ENCODE results near the gene SEMA6B.

SEMA6B gene

DNA sequence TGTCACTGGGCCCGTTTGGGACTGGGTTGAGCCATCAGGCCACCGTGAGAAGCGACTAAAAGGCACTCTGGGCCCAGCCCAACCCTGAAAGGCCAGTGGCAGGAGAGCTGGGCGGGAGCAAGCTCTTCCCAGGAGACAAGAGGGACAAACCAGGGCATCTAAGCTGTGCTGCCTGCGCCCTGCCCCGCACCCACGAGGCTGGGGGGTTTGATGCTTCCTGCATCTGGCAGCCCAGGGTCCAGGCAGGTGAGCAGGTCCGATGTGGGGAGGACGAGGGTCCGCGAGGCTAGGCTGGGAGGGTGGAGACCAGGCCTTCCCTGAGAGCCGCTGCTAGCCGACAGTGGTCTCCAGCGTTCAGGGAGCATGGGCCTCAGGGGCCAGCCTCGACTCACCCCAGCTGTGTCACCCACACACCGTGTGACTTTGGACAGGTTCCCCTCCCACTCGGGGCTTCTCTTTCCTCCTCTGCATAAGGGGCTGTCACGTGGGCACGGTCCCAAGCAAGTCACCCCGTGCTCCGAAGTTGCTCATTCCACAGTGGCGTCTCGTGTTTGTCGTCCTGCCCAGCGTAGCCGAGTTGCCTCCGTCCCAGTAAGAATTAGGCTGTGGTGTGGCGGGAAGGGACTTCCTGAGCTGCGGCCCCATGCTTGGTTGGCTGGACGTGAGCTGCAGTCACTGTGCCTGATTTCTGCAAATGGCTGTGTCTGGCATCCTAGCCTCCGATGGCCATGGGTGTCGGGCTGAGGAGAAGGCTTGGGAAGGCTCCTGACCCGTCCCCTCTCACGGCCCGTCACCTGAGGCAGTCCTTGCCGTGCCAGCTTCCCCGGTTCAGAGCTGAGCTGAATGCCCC, 57.0 kb downstream of the SEMA6B start:
- H3K9me3 ChIP-seq (ENCODE audit: control insufficient read depth, insufficient read depth, low read length) = no peaks in the 10 kb centered on the region
- H3K36me3 ChIP-seq (ENCODE audit: control insufficient read depth, insufficient read depth, low read length) = peaks cover 61% of the 10 kb centered on the region
- no peaks in the 10 kb centered on the region for H3K4me1 ChIP-seq (ENCODE audit: control insufficient read depth, insufficient read depth, low read length)
- H3K27me3 ChIP-seq (ENCODE audit: control insufficient read depth, insufficient read depth, low read length) = no peaks in the 10 kb centered on the region
- no peak overlapping the region for H3K4me3 ChIP-seq (ENCODE audit: low read depth, low read length)
- no peak overlapping the region for H3K9ac ChIP-seq (ENCODE audit: low read depth, low read length)
- no peak overlapping the region for H3K27ac ChIP-seq (ENCODE audit: low read depth, low read length)

GRCh38 chr19:4501691-4502090, 57.8 kb downstream of the SEMA6B start:
- H3K36me3 ChIP-seq (ENCODE audit: control insufficient read depth, insufficient read depth, low read length) = peaks cover 64% of the 10 kb centered on the region
- H3K4me1 ChIP-seq (ENCODE audit: control insufficient read depth, insufficient read depth, low read length) = no peaks in the 10 kb centered on the region
- no peak overlapping the region for H3K9ac ChIP-seq (ENCODE audit: low read depth, low read length)
- H3K27ac ChIP-seq (ENCODE audit: low read depth, low read length) = no peak overlapping the region
- H3K4me3 ChIP-seq (ENCODE audit: low read depth, low read length) = no peak overlapping the region
- no peaks in the 10 kb centered on the region for H3K27me3 ChIP-seq (ENCODE audit: control insufficient read depth, insufficient read depth, low read length)
- no peaks in the 10 kb centered on the region for H3K9me3 ChIP-seq (ENCODE audit: control insufficient read depth, insufficient read depth, low read length)

GRCh38 chr19:4500841-4501591, 58.5 kb downstream of the SEMA6B start:
- Histone ChIP-seq H3K9me3 (ENCODE audit: control insufficient read depth, insufficient read depth, low read length) (no peaks in the 10 kb centered on the region), H3K4me1 (ENCODE audit: control insufficient read depth, insufficient read depth, low read length) (no peaks in the 10 kb centered on the region), H3K4me3 (ENCODE audit: low read depth, low read length) (no peak overlapping the region), H3K27ac (ENCODE audit: low read depth, low read length) (no peak overlapping the region), H3K36me3 (ENCODE audit: control insufficient read depth, insufficient read depth, low read length) (peaks cover 69% of the 10 kb centered on the region), H3K27me3 (ENCODE audit: control insufficient read depth, insufficient read depth, low read length) (no peaks in the 10 kb centered on the region), H3K9ac (ENCODE audit: low read depth, low read length) (no peak overlapping the region)

DNA sequence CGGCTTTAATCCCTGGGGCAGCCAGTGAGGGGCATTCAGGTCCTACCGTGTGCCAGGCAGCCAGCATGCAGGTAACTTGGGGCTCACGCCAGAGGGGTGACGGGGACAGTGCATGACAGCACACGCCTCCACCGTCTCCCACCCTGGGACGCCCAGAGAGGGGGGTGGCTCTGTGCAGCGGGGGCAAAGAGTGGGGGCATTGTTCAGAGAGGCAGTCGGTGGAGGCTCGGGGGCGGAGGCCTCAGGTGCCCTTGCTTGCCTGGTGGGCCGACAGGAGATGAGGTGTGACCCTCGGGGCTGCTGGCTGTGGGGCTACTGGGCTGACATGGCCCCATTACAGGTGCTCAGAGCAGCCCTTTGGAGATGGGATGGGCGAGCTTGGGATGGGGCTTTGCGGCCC, 59.6 kb downstream of the SEMA6B start:
- peaks cover 68% of the 10 kb centered on the region for H3K36me3 ChIP-seq (ENCODE audit: control insufficient read depth, insufficient read depth, low read length)
- no peak overlapping the region for H3K4me3 ChIP-seq (ENCODE audit: low read depth, low read length)
- H3K9ac ChIP-seq (ENCODE audit: low read depth, low read length) = no peak overlapping the region
- H3K9me3 ChIP-seq (ENCODE audit: control insufficient read depth, insufficient read depth, low read length) = no peaks in the 10 kb centered on the region
- H3K27me3 ChIP-seq (ENCODE audit: control insufficient read depth, insufficient read depth, low read length) = no peaks in the 10 kb centered on the region
- no peak overlapping the region for H3K27ac ChIP-seq (ENCODE audit: low read depth, low read length)
- H3K4me1 ChIP-seq (ENCODE audit: control insufficient read depth, insufficient read depth, low read length) = no peaks in the 10 kb centered on the region

- Histone ChIP-seq H3K4me3 (ENCODE audit: low read depth, low read length) (no peak overlapping the region), H3K27me3 (ENCODE audit: control insufficient read depth, insufficient read depth, low read length) (no peaks in the 10 kb centered on the region), H3K9me3 (ENCODE audit: control insufficient read depth, insufficient read depth, low read length) (no peaks in the 10 kb centered on the region), H3K36me3 (ENCODE audit: control insufficient read depth, insufficient read depth, low read length) (peaks cover 68% of the 10 kb centered on the region), H3K4me1 (ENCODE audit: control insufficient read depth, insufficient read depth, low read length) (no peaks in the 10 kb centered on the region), H3K9ac (ENCODE audit: low read depth, low read length) (no peak overlapping the region), H3K27ac (ENCODE audit: low read depth, low read length) (no peak overlapping the region)
These were observed 60.2 kb downstream of the SEMA6B start for GRCh38 chr19:4499318-4499717.

GRCh38 chr19:4498694-4499093, 60.8 kb downstream of the SEMA6B start:
- Histone ChIP-seq H3K4me1 (ENCODE audit: control insufficient read depth, insufficient read depth, low read length) (no peaks in the 10 kb centered on the region), H3K27me3 (ENCODE audit: control insufficient read depth, insufficient read depth, low read length) (no peaks in the 10 kb centered on the region), H3K27ac (ENCODE audit: low read depth, low read length) (no peak overlapping the region), H3K9ac (ENCODE audit: low read depth, low read length) (no peak overlapping the region), H3K9me3 (ENCODE audit: control insufficient read depth, insufficient read depth, low read length) (no peaks in the 10 kb centered on the region), H3K36me3 (ENCODE audit: control insufficient read depth, insufficient read depth, low read length) (peaks cover 75% of the 10 kb centered on the region), H3K4me3 (ENCODE audit: low read depth, low read length) (no peak overlapping the region)

DNA sequence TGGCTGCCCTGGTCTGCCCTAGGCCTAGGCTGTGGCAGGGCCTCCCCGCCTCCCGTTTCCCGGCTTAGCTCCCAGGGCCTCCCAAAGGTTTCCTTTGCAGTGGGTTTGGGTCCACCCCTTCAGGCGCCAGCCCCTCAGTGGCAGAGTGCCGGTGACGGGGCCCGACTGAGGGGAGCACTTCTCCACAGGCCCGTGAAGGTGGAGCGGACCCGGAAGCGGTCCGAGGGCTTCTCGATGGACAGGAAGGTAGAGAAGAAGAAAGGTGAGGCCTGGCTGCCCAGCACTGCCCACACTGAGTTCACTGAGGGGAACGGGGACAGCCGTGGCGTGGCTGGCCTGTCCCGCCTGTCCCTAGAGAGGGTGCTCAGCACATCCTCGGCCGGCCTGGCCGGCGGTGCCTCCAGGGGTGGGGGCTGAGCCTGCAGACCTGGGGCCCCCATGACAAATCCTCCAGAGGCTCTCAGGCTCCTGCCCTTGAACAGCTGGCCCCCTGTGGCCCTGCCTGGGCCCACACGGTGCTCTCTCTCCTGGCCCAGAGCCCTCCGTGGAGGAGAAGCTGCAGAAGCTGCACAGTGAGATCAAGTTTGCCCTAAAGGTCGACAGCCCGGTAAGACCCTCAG, 61.6 kb downstream of the SEMA6B start:
- H3K27me3 ChIP-seq (ENCODE audit: control insufficient read depth, insufficient read depth, low read length) = no peaks in the 10 kb centered on the region
- no peaks in the 10 kb centered on the region for H3K9me3 ChIP-seq (ENCODE audit: control insufficient read depth, insufficient read depth, low read length)
- H3K9ac ChIP-seq (ENCODE audit: low read depth, low read length) = no peak overlapping the region
- no peak overlapping the region for H3K27ac ChIP-seq (ENCODE audit: low read depth, low read length)
- peaks cover 76% of the 10 kb centered on the region for H3K36me3 ChIP-seq (ENCODE audit: control insufficient read depth, insufficient read depth, low read length)
- no peaks in the 10 kb centered on the region for H3K4me1 ChIP-seq (ENCODE audit: control insufficient read depth, insufficient read depth, low read length)
- no peak overlapping the region for H3K4me3 ChIP-seq (ENCODE audit: low read depth, low read length)

DNA sequence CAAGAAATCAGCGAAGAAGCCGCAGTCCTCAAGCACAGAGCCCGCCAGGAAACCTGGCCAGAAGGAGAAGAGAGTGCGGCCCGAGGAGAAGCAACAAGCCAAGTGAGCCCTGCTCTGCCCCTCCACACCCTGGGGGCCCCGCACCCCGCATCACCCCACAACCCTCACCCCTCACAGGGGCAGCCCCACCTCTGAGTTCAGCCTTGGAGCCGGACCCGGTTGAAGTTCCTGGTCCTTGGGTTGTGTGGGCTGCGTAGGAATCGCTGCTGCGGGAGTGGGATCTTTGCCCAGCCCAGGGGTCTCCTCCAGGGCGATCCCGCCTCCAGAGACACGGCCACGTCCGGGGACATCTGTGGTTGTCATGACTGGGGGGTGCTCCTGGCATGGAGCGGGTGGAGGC, 63.2 kb downstream of the SEMA6B start:
- Histone ChIP-seq H3K36me3 (ENCODE audit: control insufficient read depth, insufficient read depth, low read length) (peaks cover 77% of the 10 kb centered on the region), H3K4me3 (ENCODE audit: low read depth, low read length) (no peak overlapping the region)

DNA sequence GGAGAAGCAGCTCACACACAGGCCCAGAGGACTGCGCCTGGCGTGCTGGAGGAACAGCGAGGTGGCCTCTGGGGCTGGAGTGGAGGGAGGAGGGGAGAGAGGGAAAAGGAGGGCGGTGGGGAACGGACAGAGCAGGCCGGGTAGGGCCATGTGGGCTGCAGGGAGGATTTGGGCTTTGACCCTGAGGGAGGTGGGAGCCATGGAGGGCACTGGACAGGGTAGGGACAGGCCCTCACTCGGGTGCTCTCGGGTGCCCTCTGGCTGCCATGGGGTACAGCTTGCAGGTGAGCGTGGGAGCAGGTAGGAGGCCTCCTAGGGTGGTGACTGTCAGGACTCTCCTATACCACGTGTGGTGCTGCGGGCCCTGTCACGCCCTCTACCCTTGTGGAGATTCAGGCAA, 64.0 kb downstream of the SEMA6B start:
- no peaks in the 10 kb centered on the region for H3K4me1 ChIP-seq (ENCODE audit: control insufficient read depth, insufficient read depth, low read length)
- H3K27me3 ChIP-seq (ENCODE audit: control insufficient read depth, insufficient read depth, low read length) = no peaks in the 10 kb centered on the region
- H3K9me3 ChIP-seq (ENCODE audit: control insufficient read depth, insufficient read depth, low read length) = no peaks in the 10 kb centered on the region
- H3K27ac ChIP-seq (ENCODE audit: low read depth, low read length) = no peak overlapping the region
- no peak overlapping the region for H3K4me3 ChIP-seq (ENCODE audit: low read depth, low read length)
- no peak overlapping the region for H3K9ac ChIP-seq (ENCODE audit: low read depth, low read length)
- H3K36me3 ChIP-seq (ENCODE audit: control insufficient read depth, insufficient read depth, low read length) = peaks cover 75% of the 10 kb centered on the region

More for the DNA sequence above, 63.2 kb downstream of the SEMA6B start:
- no peaks in the 10 kb centered on the region for H3K27me3 ChIP-seq (ENCODE audit: control insufficient read depth, insufficient read depth, low read length)
- H3K4me1 ChIP-seq (ENCODE audit: control insufficient read depth, insufficient read depth, low read length) = no peaks in the 10 kb centered on the region
- H3K9ac ChIP-seq (ENCODE audit: low read depth, low read length) = no peak overlapping the region
- no peaks in the 10 kb centered on the region for H3K9me3 ChIP-seq (ENCODE audit: control insufficient read depth, insufficient read depth, low read length)
- H3K27ac ChIP-seq (ENCODE audit: low read depth, low read length) = no peak overlapping the region

DNA sequence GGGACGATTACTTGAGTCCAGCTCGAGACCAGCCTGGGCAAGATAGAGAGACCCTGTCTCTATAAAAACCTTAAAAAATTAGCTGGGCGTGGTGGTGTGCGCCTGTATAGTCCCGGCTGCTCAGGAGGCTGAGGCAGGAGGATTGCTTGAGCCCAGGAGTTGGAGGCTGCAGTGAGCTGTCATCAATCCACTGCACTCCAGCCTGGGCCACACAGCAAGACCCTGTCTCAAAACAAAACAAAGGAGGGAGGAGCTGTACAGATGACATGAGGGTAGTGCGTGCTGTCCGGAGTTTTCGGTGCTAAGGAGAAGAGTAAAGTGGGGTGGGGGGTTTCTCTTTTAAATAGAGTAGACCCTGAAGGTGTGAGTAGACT, 64.8 kb downstream of the SEMA6B start:
- H3K27ac ChIP-seq (ENCODE audit: low read depth, low read length) = no peak overlapping the region
- H3K9me3 ChIP-seq (ENCODE audit: control insufficient read depth, insufficient read depth, low read length) = no peaks in the 10 kb centered on the region
- H3K9ac ChIP-seq (ENCODE audit: low read depth, low read length) = no peak overlapping the region
- H3K36me3 ChIP-seq (ENCODE audit: control insufficient read depth, insufficient read depth, low read length) = peaks cover 79% of the 10 kb centered on the region
- no peaks in the 10 kb centered on the region for H3K4me1 ChIP-seq (ENCODE audit: control insufficient read depth, insufficient read depth, low read length)
- H3K27me3 ChIP-seq (ENCODE audit: control insufficient read depth, insufficient read depth, low read length) = no peaks in the 10 kb centered on the region
- H3K4me3 ChIP-seq (ENCODE audit: low read depth, low read length) = no peak overlapping the region

Data from HUES48 (cell line).